ENCODE measurements around the gene RPA1. TPM values are rescaled to one million over a fixed set of nuclear protein-coding genes. Genes with fewer than 3 reads are reported as not detected.
"Not testable (repeated sequence)": the region's sequence is repeated elsewhere in the genome, so short reads cannot be mapped to it uniquely, and the experiment has no call there.

RPA1 gene
- total RNA-seq, 4 donors from 2014 or later = 24.0 to 37.2 (median 26.4) TPM

GRCh38 chr17:1793447-1793806 lies 36.4 kb upstream of the RPA1 start:
- TF ChIP-seq POLR2A (IDR thresholded peaks at IDR 0.05) = no peak
- TF ChIP-seq CTCF (IDR thresholded peaks at IDR 0.05) = no peak
- Histone ChIP-seq H3K27me3 (no peaks in the 10 kb centered on the region), H3K4me3 (replicated peaks in 1 of 3) (no peak overlapping the region), H3K4me1 (peaks cover 8 to 26% of the 10 kb centered on the region in 2 donors), H3K27ac (peak overlapping the region; percentile 41 to 79 (median 71)), H3K9me3 (no peaks in the 10 kb centered on the region), H3K36me3 (no peaks in the 10 kb centered on the region)
- intact Hi-C loops (cut with DNase I) = no loop called here
- 35 to 70% methylated on average over 1 of the region's 1 CpG for WGBS, 2 donors
- peak; percentile 40 to 65 for DNase-seq

GRCh38 chr17:1796800-1797199 lies 33.0 kb upstream of the RPA1 start:
- H3K27ac ChIP-seq = no peak overlapping the region
- intact Hi-C loops (cut with DNase I) = no loop called here
- H3K4me1 ChIP-seq = peaks cover 8 to 26% of the 10 kb centered on the region in 2 donors
- TF ChIP-seq POLR2A (IDR thresholded peaks at IDR 0.05) (no peak), CTCF (IDR thresholded peaks at IDR 0.05) (no peak)
- H3K27me3 ChIP-seq = no peaks in the 10 kb centered on the region
- H3K36me3 ChIP-seq = peaks cover 0 to 11% of the 10 kb centered on the region in 2 donors
- no peak for DNase-seq
- H3K9me3 ChIP-seq = no peaks in the 10 kb centered on the region
- 47 to 63% methylated on average over 1 of the region's 1 CpG for WGBS, 2 donors
- H3K4me3 ChIP-seq (replicated peaks in 1 of 3) = no peak overlapping the region

GRCh38 chr17:1797323-1797722 lies 32.5 kb upstream of the RPA1 start:
- peaks cover 8 to 22% of the 10 kb centered on the region in 2 donors for H3K4me1 ChIP-seq
- peaks cover 0 to 11% of the 10 kb centered on the region in 2 donors for H3K36me3 ChIP-seq
- intact Hi-C loops (cut with DNase I) = no loop called here
- TF ChIP-seq CTCF (IDR thresholded peaks at IDR 0.05) = no peak
- TF ChIP-seq POLR2A (IDR thresholded peaks at IDR 0.05) = no peak
- H3K4me3 ChIP-seq (replicated peaks in 1 of 3) = no peak overlapping the region
- H3K27ac ChIP-seq = no peak overlapping the region
- no peaks in the 10 kb centered on the region for H3K27me3 ChIP-seq
- no peaks in the 10 kb centered on the region for H3K9me3 ChIP-seq
- no peak for DNase-seq
- 78 to 79% methylated on average over 3 of the region's 3 CpGs for WGBS, 2 donors

GRCh38 chr17:1797846-1798245 lies 32.0 kb upstream of the RPA1 start:
- H3K9me3 ChIP-seq; H3K27ac ChIP-seq; intact Hi-C loops (cut with DNase I); H3K27me3 ChIP-seq; DNase-seq; H3K4me3 ChIP-seq (replicated peaks in 1 of 3): not testable (repeated sequence)
- H3K36me3 ChIP-seq = peaks cover 0 to 11% of the 10 kb centered on the region in 2 donors
- 95 to 98% methylated on average over 8 of the region's 8 CpGs for WGBS, 2 donors
- peaks cover 5 to 17% of the 10 kb centered on the region in 2 donors for H3K4me1 ChIP-seq

- Histone ChIP-seq H3K4me1 (peaks cover 0 to 9% of the 10 kb centered on the region in 2 donors), H3K36me3 (peaks cover 0 to 16% of the 10 kb centered on the region in 2 donors), H3K27me3 (no peaks in the 10 kb centered on the region), H3K4me3 (replicated peaks in 1 of 3) (no peak overlapping the region), H3K9me3 (no peaks in the 10 kb centered on the region), H3K27ac (no peak overlapping the region)
- TF ChIP-seq CTCF (IDR thresholded peaks at IDR 0.05) = no peak
- TF ChIP-seq POLR2A (IDR thresholded peaks at IDR 0.05) = no peak
- intact Hi-C loops (cut with DNase I) = no loop called here
- DNase-seq = no peak
- WGBS, 2 donors = 89% methylated on average over 7 of the region's 7 CpGs
Measured at GRCh38 chr17:1800240-1800639, 29.6 kb upstream of the RPA1 start.

- TF ChIP-seq CTCF (IDR thresholded peaks at IDR 0.05) = no peak
- no peak for TF ChIP-seq POLR2A (IDR thresholded peaks at IDR 0.05)
- intact Hi-C loops (cut with DNase I) = no loop called here
- no peak for DNase-seq
Measured at GRCh38 chr17:1800712-1801111, 29.1 kb upstream of the RPA1 start.

More at GRCh38 chr17:1800712-1801111, 29.1 kb upstream of the RPA1 start:
- H3K27ac ChIP-seq = no peak overlapping the region
- H3K9me3 ChIP-seq = no peaks in the 10 kb centered on the region
- H3K27me3 ChIP-seq = no peaks in the 10 kb centered on the region
- H3K36me3 ChIP-seq = peaks cover 0 to 16% of the 10 kb centered on the region in 2 donors
- no peak overlapping the region for H3K4me3 ChIP-seq (replicated peaks in 1 of 3)
- H3K4me1 ChIP-seq = peaks cover 0 to 9% of the 10 kb centered on the region in 2 donors
- WGBS, 2 donors = 81 to 84% methylated on average over 4 of the region's 4 CpGs
